GM19238 (cell line): Measurements from ENCODE around the gene TBC1D22A.

Experiments used
- DNase-seq: peaks from one replicate; pipeline ENCODE4 v3.0.0; 2011; ENCODE audit warnings: low spot score; ENCODE audit not compliant: insufficient read length

TBC1D22A gene

GRCh38 chr22:47196166-47196849 is 433.9 kb downstream of the TBC1D22A start:
- DNase-seq, result no peak

- DNase-seq, result no peak
Measured at GRCh38 chr22:47196881-47197772, 434.7 kb downstream of the TBC1D22A start.

- DNase-seq, result no peak
Measured at GRCh38 chr22:47197773-47198500, 435.5 kb downstream of the TBC1D22A start.

GRCh38 chr22:47198801-47199251 is 436.4 kb downstream of the TBC1D22A start:
- DNase-seq, result no peak

- DNase-seq, result no peak
Measured at GRCh38 chr22:47199261-47199978, 437.0 kb downstream of the TBC1D22A start.

GRCh38 chr22:47199979-47200272 is 437.5 kb downstream of the TBC1D22A start:
- no peak for DNase-seq

- no peak for DNase-seq
Measured at GRCh38 chr22:47200273-47201051, 438.0 kb downstream of the TBC1D22A start.

- no peak for DNase-seq
Measured at GRCh38 chr22:47201186-47201995, 438.9 kb downstream of the TBC1D22A start.

- no peak for DNase-seq
Measured at GRCh38 chr22:47201996-47202818, 439.8 kb downstream of the TBC1D22A start.

GRCh38 chr22:47202819-47203553 is 440.5 kb downstream of the TBC1D22A start:
- DNase-seq, result no peak

GRCh38 chr22:47203554-47203991 is 441.1 kb downstream of the TBC1D22A start:
- DNase-seq, result no peak

- no peak for DNase-seq
Measured at GRCh38 chr22:47204002-47204979, 441.8 kb downstream of the TBC1D22A start.

- no peak for DNase-seq
Measured at GRCh38 chr22:47205081-47205491, 442.6 kb downstream of the TBC1D22A start.

- no peak for DNase-seq
Measured at GRCh38 chr22:47205554-47205953, 443.1 kb downstream of the TBC1D22A start.

GRCh38 chr22:47206164-47206563 is 443.7 kb downstream of the TBC1D22A start:
- no peak for DNase-seq

GRCh38 chr22:47206666-47207218 is 444.3 kb downstream of the TBC1D22A start:
- DNase-seq, result no peak

GRCh38 chr22:47207387-47207786 is 444.9 kb downstream of the TBC1D22A start:
- DNase-seq, result no peak
